H9 (cell line): Measurements from ENCODE around the gene SS18. TPM values are rescaled to one million over a fixed set of nuclear protein-coding genes. Genes with fewer than 3 reads are reported as not detected.

Experiments used
- DNase-seq: peaks from one replicate; pipeline ENCODE4 v3.0.0-alpha.2; 2017
- H2AFZ ChIP-seq: one replicate; pipeline ENCODE4 v1.6.1; 2013; ENCODE audit warnings: mild to moderate bottlenecking, low read length, control low read depth, moderate library complexity
- H2AK5ac ChIP-seq: 2 replicates; pipeline ENCODE4 v1.6.1; 2013; ENCODE audit warnings: low read length, control low read depth, mixed read lengths; ENCODE audit not compliant: insufficient read length
- H2BK120ac ChIP-seq: one replicate; pipeline ENCODE4 v1.6.1; 2013; ENCODE audit warnings: low read depth, mild to moderate bottlenecking, low read length, control low read depth, inconsistent platforms; ENCODE audit not compliant: poor library complexity, severe bottlenecking
- H2BK12ac ChIP-seq: 2 replicates; pipeline ENCODE4 v1.6.1; 2013; ENCODE audit warnings: low read length, control low read depth, mixed read lengths, low read depth; ENCODE audit not compliant: insufficient read length
- H2BK15ac ChIP-seq: 2 replicates; pipeline ENCODE4 v1.6.1; 2013; ENCODE audit warnings: low read depth, low read length, control low read depth
- H2BK20ac ChIP-seq: one replicate; pipeline ENCODE4 v1.6.1; 2013; ENCODE audit warnings: low read depth, mild to moderate bottlenecking, low read length, control low read depth, inconsistent platforms; ENCODE audit not compliant: poor library complexity, severe bottlenecking
- H2BK5ac ChIP-seq: 2 replicates; pipeline ENCODE4 v1.6.1; 2013; ENCODE audit warnings: low read length, control low read depth, mixed read lengths; ENCODE audit not compliant: insufficient read length
- H3K14ac ChIP-seq: 2 replicates; pipeline ENCODE4 v1.6.1; 2013; ENCODE audit warnings: low read length, control low read depth; ENCODE audit not compliant: insufficient read depth
- H3K18ac ChIP-seq: 2 replicates; pipeline ENCODE4 v1.6.1; 2013; ENCODE audit warnings: low read depth, mild to moderate bottlenecking, mixed read lengths, low read length, control low read depth; ENCODE audit not compliant: insufficient read length
- H3K23ac ChIP-seq: 2 replicates; pipeline ENCODE4 v1.6.1; 2013; ENCODE audit warnings: low read length, control low read depth, mixed read lengths, low read depth; ENCODE audit not compliant: insufficient read length
- H3K23me2 ChIP-seq: 2 replicates; pipeline ENCODE4 v1.6.1; 2013; ENCODE audit warnings: low read depth, mild to moderate bottlenecking, mixed read lengths, low read length, control low read depth; ENCODE audit not compliant: insufficient read length, poor library complexity, severe bottlenecking
- H3K27ac ChIP-seq: 2 replicates; pipeline ENCODE4 v1.5.1; 2013; ENCODE audit warnings: low read length, control low read depth, mixed read lengths, low read depth; ENCODE audit not compliant: insufficient read length
- H3K27me3 ChIP-seq: 2 replicates; pipeline ENCODE4 v1.6.1; 2013; ENCODE audit warnings: low read length, control low read depth, inconsistent platforms; ENCODE audit not compliant: insufficient read depth
- H3K4ac ChIP-seq: 2 replicates; pipeline ENCODE4 v1.6.1; 2013; ENCODE audit warnings: low read depth, mild to moderate bottlenecking, control low read depth, inconsistent platforms, low read length, moderate library complexity
- H3K4me1 ChIP-seq: 2 replicates; pipeline ENCODE4 v1.6.1; 2013; ENCODE audit warnings: low read length, control low read depth, inconsistent platforms; ENCODE audit not compliant: insufficient read depth
- H3K4me2 ChIP-seq: 2 replicates; pipeline ENCODE4 v1.6.1; 2013; ENCODE audit warnings: low read length, control low read depth, mixed read lengths; ENCODE audit not compliant: insufficient read length, insufficient read depth
- H3K56ac ChIP-seq: 2 replicates; pipeline ENCODE4 v1.6.1; 2013; ENCODE audit warnings: low read depth, mild to moderate bottlenecking, mixed read lengths, low read length, control low read depth; ENCODE audit not compliant: insufficient read length
- H3K79me1 ChIP-seq: 2 replicates; pipeline ENCODE4 v1.6.1; 2013; ENCODE audit warnings: low read depth, mild to moderate bottlenecking, moderate library complexity, low read length, control low read depth, inconsistent platforms; ENCODE audit not compliant: insufficient read depth, poor library complexity, severe bottlenecking
- H3K79me2 ChIP-seq: 2 replicates; pipeline ENCODE4 v1.6.1; 2013; ENCODE audit warnings: low read length, control low read depth, inconsistent platforms; ENCODE audit not compliant: insufficient read depth
- H3K9ac ChIP-seq: 2 replicates; pipeline ENCODE4 v1.6.1; 2013; ENCODE audit warnings: low read length, control low read depth, mixed read lengths; ENCODE audit not compliant: insufficient read length; ENCODE audit errors: extremely low read depth
- H3K9me3 ChIP-seq: one replicate; pipeline ENCODE4 v1.6.1; 2013; ENCODE audit warnings: low read depth, low read length, inconsistent platforms; ENCODE audit not compliant: control insufficient read depth
- H3T11ph ChIP-seq: one replicate; pipeline ENCODE4 v1.6.1; 2013; ENCODE audit warnings: mild to moderate bottlenecking, low read length, control low read depth, inconsistent platforms
- H4K20me1 ChIP-seq: one replicate; pipeline ENCODE4 v1.6.1; 2013; ENCODE audit not compliant: control insufficient read depth, insufficient read length, insufficient read depth
- H4K5ac ChIP-seq: 2 replicates; pipeline ENCODE4 v1.6.1; 2013; ENCODE audit warnings: low read depth, mild to moderate bottlenecking, mixed read lengths, low read length, control low read depth; ENCODE audit not compliant: insufficient read length
- H4K8ac ChIP-seq: replicated peaks from 2 replicates; pipeline ENCODE4 v1.6.1; 2013; ENCODE audit warnings: low read length, control low read depth, mixed read lengths, low read depth; ENCODE audit not compliant: insufficient read length
- H4K91ac ChIP-seq: 2 replicates; pipeline ENCODE4 v1.6.1; 2013; ENCODE audit warnings: low read depth, mild to moderate bottlenecking, moderate library complexity, mixed read lengths, low read length, control low read depth; ENCODE audit not compliant: insufficient read length
- H3K27ac Mint-ChIP-seq, 3 experiments: 2 replicates in 2 of 3; 3 replicates in 1 of 3; pipeline ENCODE4 v1.8.0; 2020 to 2021; ENCODE audit warnings: mixed read lengths in 3 of 3, mild to moderate bottlenecking in 1 of 3, moderate library complexity in 1 of 3
- H3K27me3 Mint-ChIP-seq: 2 replicates; pipeline ENCODE4 v1.8.0; 2021; ENCODE audit warnings: low read depth, mild to moderate bottlenecking, moderate library complexity, mixed read lengths
- H3K36me3 Mint-ChIP-seq, 3 experiments: 2 replicates in 2 of 3; 3 replicates in 1 of 3; pipeline ENCODE4 v1.8.0; 2020 to 2021; ENCODE audit warnings: low read depth in 3 of 3, mixed read lengths in 3 of 3; ENCODE audit not compliant: insufficient read depth in 1 of 3
- H3K4me1 Mint-ChIP-seq, 2 experiments: 2 replicates each; pipeline ENCODE4 v1.8.0; 2020; ENCODE audit warnings: mixed read lengths in 2 of 2
- H3K4me3 Mint-ChIP-seq, 2 experiments: 2 replicates in 1 of 2; 3 replicates in 1 of 2; pipeline ENCODE4 v1.8.0; 2020 to 2021; ENCODE audit warnings: mild to moderate bottlenecking in 2 of 2, mixed read lengths in 2 of 2, moderate library complexity in 1 of 2
- H3K9me3 Mint-ChIP-seq, 2 experiments: 2 replicates in 1 of 2; 3 replicates in 1 of 2; pipeline ENCODE4 v1.8.0; 2020; ENCODE audit warnings: mild to moderate bottlenecking in 2 of 2, mixed read lengths in 2 of 2, moderate library complexity in 1 of 2
- CTCF ChIP-seq: fragments of 200-600 bp; sonication (generic); conservative IDR thresholded peaks from 3 replicates; pipeline ENCODE4 v1.8.0; 2021; ENCODE audit warnings: antibody characterized with exemption, mild to moderate bottlenecking
- WGBS: extraction: QIAGEN DNeasy Blood & Tissue Kit; methylation state at CpG from one replicate; pipeline ENCODE4 v1.1.7; 2013; ENCODE audit warnings: missing lambda C conversion rate, low lambda C conversion rate, mixed read lengths; ENCODE audit not compliant: insufficient read length; ENCODE audit errors: extremely low coverage; 5-methylcytosine and 5-hydroxymethylcytosine counted together
- total RNA-seq: library from RNA; stranded (reverse); gene quantifications from 2 replicates; pipeline ENCODE4 v1.2.1, GENCODE V29; 2021

SS18 gene
- total RNA-seq, 1 experiment from 2014 or later: 87.9 TPM

GRCh38 chr18:26051843-26052242 is 38.6 kb downstream of the SS18 start:
- H3K27me3 Mint-ChIP-seq: no peaks in the 10 kb centered on the region
- Histone ChIP-seq H2AK5ac (no peak overlapping the region), H3K79me1 (no peaks in the 10 kb centered on the region), H3K79me2 (0 out of 2 replicates have a peak, but pooled peaks cover 2% of the 10 kb centered on the region), H2BK5ac (no peak overlapping the region), H3K27ac (no peak overlapping the region), H4K20me1 (no peaks in the 10 kb centered on the region), H2BK20ac (no peak overlapping the region), H3K4me1 (no peaks in the 10 kb centered on the region), H4K5ac (no peak overlapping the region), H2BK15ac (no peak overlapping the region), H2BK120ac (no peak overlapping the region), H3K18ac (no peak overlapping the region), H3K4ac (no peak overlapping the region), H3K56ac (no peak overlapping the region), H4K8ac (no peak overlapping the region), H3K23me2 (no peaks in the 10 kb centered on the region), H3K23ac (no peak overlapping the region), H2BK12ac (no peak overlapping the region), H3T11ph (no peak overlapping the region), H2AFZ (no peak overlapping the region), H3K9ac (no peak overlapping the region), H3K4me2 (no peak overlapping the region), H3K14ac (no peak overlapping the region), H3K9me3 (no peaks in the 10 kb centered on the region), H4K91ac (no peak overlapping the region), H3K27me3 (no peaks in the 10 kb centered on the region)
- no CpG with 5 or more reads among the region's 1 CpG for WGBS
- TF ChIP-seq CTCF: no peak
- peaks cover 14 to 40% (median 30%) of the 10 kb centered on the region in 3 experiments for H3K36me3 Mint-ChIP-seq
- H3K27ac Mint-ChIP-seq: no peak overlapping the region
- no peak for DNase-seq
- no peaks in the 10 kb centered on the region for H3K9me3 Mint-ChIP-seq
- no peaks in the 10 kb centered on the region for H3K4me1 Mint-ChIP-seq
- H3K4me3 Mint-ChIP-seq: no peak overlapping the region
